Activated CD8-positive, alpha-beta memory T cell treated with anti-CD3 and anti-CD28 coated beads for 4 hours (primary cell): ENCODE results near the gene ZNRF3.
"Not testable (repeated sequence)": the region's sequence is repeated elsewhere in the genome, so short reads cannot be mapped to it uniquely, and the experiment has no call there.

Source experiments
- DNase-seq, 2 donors: peaks; one replicate each; pipeline ENCODE4 v3.0.0-alpha.2; 2020; ENCODE audit warnings: low read depth in 2 of 2

ZNRF3 gene

DNA sequence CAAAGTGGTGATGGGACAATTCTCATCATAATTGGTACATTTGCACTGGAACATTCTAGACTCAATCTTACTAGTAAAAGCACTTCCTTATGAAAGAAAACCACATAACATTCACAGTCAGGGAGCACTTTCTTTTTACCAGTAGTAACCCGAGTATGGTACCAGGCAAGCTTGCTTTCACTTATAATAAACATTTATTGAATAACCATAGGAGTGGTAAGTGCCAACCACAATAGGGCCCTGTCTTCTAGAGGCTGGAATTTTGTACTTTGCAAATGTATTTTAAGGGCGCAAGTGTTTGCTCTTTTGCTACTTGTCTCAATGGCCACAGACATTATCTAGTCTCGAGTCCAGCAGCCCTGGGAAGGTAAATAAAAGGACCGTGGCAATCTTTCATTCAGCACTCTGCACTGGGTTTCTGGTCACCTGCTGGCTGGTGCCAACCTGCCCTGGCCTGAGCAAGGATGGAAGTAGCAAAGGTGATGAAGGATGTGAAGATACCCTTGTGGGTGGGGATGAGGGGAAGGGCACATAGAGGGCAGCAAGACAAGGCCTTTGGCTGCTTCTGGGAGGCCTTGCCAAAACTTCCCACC lies 154.1 kb downstream of the ZNRF3 start:
- DNase-seq = no peak

GRCh38 chr22:29039148-29039547 lies 155.8 kb downstream of the ZNRF3 start:
- DNase-seq = no peak

- DNase-seq = not testable (repeated sequence)
Measured at GRCh38 chr22:29039684-29040083, 156.3 kb downstream of the ZNRF3 start.

DNA sequence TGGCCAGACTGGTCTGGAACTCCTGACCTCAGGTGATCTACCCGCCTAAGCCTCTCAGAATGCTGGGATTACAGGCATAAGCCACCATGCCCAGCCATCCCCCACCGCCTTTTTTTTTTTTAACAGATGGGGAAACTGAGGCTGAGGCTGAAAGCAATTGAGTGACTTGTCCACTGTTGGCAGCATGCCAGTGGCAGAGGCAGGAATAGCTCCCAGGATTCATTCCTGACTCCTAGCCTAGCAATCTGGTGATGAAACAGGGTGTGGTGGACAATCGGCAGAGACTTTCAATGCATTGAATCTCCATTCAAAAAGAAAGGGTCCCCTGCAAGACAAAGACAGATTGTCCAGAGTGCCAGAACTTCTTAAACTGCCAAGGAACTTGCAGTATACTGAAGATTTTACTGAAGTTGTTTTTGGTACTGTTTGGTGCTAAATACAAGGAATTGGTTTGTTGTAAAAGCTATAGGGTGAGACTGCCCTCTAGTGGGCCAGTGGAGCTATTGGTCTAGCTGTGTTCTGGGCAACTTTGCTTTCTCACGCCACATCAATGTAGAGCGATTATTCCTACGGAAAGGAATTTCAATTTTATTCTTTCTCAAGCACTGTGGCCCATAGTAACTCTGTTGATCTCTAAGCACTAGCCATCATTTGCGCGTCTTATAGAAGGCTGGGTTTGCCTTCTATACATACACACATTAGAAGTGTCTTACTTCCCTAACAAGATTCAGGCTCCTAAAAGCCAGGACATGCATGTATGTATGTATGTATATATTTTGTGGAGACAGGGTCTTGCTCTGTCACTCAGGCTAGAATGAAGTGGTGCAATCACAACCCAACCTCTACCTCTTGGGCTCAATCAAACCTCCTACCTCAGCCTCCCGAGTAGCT lies 157.3 kb downstream of the ZNRF3 start:
- peak; percentile 39 to 44 for DNase-seq

GRCh38 chr22:29041408-29041807 lies 158.0 kb downstream of the ZNRF3 start:
- DNase-seq = no peak

DNA sequence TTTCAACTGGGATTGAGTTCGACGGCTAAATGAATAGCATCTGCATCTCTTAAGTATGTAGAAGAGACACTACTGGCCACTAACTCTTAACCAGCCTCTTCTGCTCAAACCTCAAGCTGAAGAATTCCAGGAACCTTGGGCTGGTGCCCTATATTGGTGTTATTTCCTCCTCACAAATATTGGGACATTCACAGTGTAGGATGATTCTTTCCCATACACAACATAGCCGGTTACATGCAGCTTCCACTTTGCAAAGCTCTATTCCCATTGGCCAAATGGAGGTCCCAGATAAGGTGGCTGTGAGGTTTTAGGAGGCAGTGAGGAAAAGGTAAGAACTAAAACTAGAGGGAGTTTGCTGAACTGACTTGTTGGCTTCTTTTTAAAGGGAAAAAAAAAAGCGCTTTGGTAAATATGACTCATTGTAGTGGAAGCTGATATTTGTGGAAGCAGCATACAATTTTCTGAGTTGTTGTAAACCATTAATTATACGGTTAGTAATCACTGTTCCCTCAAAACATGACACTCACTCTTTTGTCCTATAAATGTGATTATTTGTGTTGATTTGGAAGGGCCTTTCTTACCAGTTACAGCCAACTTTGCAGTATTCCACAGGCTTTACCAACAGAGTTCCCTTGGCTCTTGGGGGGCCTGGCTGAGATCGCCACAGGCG lies 160.7 kb downstream of the ZNRF3 start:
- DNase-seq = no peak

DNA sequence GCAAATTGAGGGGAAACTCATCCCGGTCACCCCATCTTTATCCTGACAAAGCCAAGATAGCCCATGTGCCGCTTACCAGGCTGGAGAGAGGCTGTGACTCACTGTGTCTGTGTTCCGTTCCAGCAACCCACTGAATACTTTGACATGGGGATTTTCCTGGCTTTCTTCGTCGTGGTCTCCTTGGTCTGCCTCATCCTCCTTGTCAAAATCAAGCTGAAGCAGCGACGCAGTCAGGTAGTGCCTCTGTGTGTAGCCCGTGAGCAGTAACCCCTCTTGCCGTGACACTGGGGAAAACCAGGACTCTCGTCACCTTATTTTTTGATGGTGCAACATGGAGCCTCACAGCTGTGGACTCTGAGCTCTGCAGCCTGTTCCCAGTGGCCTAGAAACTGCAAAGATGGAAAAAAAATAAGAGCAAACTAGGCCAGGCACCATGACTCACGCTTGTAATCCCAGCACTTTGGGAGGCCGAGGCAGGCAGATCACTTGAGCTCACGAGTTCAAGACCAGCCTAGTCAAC lies 161.3 kb downstream of the ZNRF3 start:
- no peak for DNase-seq

DNA sequence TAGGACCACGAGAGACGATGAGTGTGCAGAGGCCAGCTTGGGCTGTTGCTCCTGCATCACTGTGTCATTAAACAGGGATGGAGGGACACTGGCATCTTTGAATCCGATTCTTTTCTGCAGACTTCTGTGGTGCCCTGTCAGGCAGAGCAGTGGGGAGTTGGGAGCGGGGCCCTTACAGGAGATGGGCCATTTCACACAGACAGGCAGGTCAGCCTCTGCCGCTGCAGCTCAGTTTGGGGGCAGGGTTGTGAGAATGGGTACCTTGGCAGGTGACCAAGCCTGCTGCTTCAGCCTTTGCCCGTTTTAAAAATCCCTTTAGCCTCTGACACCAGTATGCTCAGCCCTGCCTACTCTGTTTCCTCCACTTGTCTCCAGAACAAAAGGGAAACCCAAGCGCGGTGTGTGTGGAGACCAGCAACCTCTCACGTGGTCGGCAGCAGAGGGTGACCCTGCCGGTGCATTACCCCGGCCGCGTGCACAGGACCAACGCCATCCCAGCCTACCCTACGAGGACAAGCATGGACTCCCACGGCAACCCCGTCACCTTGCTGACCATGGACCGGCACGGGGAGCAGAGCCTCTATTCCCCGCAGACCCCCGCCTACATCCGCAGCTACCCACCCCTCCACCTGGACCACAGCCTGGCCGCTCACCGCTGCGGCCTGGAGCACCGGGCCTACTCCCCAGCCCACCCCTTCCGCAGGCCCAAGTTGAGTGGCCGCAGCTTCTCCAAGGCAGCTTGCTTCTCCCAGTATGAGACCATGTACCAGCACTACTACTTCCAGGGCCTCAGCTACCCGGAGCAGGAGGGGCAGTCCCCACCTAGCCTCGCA lies 165.7 kb downstream of the ZNRF3 start:
- no peak for DNase-seq

DNA sequence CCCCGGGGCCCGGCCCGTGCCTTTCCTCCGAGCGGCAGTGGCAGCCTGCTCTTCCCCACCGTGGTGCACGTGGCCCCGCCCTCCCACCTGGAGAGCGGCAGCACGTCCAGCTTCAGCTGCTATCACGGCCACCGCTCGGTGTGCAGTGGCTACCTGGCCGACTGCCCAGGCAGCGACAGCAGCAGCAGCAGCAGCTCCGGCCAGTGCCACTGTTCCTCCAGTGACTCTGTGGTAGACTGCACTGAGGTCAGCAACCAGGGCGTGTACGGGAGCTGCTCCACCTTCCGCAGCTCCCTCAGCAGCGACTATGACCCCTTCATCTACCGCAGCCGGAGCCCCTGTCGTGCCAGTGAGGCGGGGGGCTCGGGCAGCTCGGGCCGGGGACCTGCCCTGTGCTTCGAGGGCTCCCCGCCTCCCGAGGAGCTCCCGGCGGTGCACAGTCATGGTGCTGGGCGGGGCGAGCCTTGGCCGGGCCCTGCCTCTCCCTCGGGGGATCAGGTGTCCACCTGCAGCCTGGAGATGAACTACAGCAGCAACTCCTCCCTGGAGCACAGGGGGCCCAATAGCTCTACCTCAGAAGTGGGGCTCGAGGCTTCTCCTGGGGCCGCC lies 166.4 kb downstream of the ZNRF3 start:
- no peak for DNase-seq

DNA sequence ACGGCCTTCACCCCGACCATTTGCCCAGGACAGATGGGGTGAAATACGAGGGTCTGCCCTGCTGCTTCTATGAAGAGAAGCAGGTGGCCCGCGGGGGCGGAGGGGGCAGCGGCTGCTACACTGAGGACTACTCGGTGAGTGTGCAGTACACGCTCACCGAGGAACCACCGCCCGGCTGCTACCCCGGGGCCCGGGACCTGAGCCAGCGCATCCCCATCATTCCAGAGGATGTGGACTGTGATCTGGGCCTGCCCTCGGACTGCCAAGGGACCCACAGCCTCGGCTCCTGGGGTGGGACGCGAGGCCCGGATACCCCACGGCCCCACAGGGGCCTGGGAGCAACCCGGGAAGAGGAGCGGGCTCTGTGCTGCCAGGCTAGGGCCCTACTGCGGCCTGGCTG lies 167.1 kb downstream of the ZNRF3 start:
- DNase-seq = no peak

- no peak for DNase-seq
Measured at GRCh38 chr22:29053048-29053702, 169.8 kb downstream of the ZNRF3 start.

DNA sequence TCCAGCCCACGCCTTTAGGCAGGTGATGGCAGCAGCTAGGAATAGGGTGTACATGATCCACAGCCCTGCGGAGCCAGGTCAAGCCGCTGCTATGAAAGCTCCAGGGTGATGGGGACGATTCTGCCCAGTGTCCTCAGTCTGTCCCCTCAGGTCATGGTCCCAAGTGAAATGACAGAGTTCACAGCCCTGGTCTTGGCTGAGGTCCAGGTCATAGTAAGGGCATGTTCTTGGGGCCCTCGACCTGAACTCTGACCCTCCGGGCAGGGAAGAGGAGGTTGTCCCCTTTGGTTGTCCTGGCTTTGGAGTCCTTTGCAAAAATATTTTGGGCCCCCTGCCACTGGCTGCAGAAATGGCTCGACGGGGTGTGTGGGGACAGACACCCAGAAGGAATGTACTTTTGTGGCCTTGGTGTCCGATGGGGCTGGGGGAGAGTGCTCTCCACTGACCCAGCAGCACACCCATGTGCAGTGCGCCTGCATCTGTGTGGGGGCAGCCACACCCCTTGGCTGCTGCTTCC lies 170.9 kb downstream of the ZNRF3 start:
- no peak for DNase-seq

- DNase-seq = no peak
Measured at GRCh38 chr22:29055192-29055830, 171.9 kb downstream of the ZNRF3 start.

- DNase-seq = no peak
Measured at GRCh38 chr22:29056472-29056871, 173.1 kb downstream of the ZNRF3 start.

- DNase-seq = no peak
Measured at GRCh38 chr22:29060251-29060869, 177.0 kb downstream of the ZNRF3 start.

- DNase-seq = no peak
Measured at GRCh38 chr22:29060931-29061330, 177.6 kb downstream of the ZNRF3 start.

- no peak for DNase-seq
Measured at GRCh38 chr22:29061773-29062172, 178.4 kb downstream of the ZNRF3 start, which contains the start of gene C22orf31. C22orf31 (minus strand) TSS chr22:29061831; CDS start chr22:29061792, 39 bp downstream.

- no peak for DNase-seq
Measured at GRCh38 chr22:29062286-29062821, 179.0 kb downstream of the ZNRF3 start.
